ENCODE results near the gene PCSK6.
"Not testable (repeated sequence)": the region's sequence is repeated elsewhere in the genome, so short reads cannot be mapped to it uniquely, and the experiment has no call there.

Gene PCSK6

DNA sequence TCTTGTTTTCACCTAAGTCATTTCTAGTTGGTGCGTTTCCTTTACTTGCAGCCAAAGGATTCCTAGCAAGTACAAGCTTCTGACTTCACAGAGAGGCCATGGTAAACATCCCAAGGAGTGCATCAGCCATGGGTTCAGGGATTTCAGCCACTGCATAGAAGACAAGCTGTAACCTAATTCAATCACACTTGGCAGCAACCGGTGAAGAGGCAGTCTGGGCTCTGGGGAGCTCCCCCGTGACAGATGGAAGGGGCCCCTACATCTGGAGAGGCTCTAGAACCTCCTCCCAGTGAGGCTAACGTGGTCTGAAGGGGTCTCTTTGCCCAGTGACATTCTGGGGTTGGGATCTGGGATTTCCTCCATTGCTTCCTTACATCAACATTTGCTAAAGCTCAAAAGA lies 186.1 kb downstream of the PCSK6 start:
- DNase-seq, result no peak

DNA sequence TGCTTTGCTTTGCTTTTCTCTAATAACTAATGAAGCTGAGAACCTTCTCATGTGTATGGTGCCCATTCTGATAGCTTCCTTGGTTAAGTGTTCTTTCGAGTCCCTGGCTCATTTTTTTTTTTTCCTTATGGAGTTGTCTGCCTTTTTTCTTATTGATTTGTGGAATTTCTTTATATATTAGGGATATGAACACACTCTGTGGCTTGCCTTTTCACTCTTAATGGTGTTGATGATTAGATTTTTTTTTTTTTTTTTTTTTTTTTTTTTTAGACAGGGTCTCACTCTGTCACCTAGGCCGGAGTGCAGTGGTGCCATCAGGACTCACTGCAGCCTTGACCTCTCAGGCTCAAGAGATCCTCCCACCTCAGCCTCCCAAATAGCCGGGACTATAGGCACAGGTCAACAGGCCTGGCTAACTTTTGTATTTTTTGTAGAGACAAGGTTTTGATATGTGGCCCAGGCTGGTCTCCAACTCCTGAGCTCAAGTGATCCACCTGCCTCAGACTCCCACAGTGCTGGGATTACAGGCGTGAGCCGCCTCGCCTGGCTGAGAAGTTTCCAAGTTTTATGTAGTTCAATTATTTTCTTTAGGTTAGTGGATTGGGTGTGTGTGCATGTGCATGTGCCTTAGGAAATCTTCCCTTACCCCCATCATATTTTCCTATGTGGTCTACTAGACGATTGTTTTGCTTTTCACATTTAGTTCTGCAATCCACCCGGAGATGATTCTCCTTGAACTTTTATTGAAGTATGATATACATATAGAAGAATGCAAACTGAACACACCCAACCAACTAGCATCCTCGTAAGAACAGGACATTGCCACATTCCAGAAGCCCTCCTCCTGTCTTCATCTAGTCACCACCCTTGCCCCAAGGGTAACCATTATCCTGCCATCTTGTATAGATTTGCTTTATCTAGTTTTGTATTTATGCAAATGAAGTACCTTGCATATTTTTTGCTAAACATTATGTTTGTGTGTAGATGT lies 192.8 kb downstream of the PCSK6 start:
- no peak for DNase-seq

DNA sequence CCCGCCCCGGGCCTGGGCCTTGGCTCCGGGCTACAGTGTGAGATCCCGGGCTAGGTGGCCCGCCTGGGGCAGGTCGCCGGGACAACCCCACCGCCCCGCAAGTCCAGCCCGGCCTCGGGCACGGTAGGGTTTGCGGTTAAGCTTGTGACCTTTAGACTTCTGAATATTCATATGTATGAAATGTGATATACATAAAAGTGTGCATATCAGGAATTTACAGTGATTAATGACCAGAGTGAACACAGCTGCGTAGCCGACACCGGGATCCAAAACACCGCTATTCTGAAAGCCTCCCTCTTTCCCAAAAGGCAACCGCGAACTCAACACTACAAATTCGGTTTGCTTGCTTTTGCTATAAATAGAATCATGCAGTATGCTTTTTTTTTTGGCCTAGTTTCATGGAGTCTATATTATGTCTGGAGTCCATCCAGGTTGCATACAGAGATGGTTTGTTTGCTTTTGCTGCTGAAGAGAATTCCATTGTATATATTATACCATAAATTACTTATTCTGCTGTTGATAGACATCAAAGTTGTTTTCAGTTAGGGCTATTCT lies 193.8 kb downstream of the PCSK6 start:
- DNase-seq, result no peak

DNA sequence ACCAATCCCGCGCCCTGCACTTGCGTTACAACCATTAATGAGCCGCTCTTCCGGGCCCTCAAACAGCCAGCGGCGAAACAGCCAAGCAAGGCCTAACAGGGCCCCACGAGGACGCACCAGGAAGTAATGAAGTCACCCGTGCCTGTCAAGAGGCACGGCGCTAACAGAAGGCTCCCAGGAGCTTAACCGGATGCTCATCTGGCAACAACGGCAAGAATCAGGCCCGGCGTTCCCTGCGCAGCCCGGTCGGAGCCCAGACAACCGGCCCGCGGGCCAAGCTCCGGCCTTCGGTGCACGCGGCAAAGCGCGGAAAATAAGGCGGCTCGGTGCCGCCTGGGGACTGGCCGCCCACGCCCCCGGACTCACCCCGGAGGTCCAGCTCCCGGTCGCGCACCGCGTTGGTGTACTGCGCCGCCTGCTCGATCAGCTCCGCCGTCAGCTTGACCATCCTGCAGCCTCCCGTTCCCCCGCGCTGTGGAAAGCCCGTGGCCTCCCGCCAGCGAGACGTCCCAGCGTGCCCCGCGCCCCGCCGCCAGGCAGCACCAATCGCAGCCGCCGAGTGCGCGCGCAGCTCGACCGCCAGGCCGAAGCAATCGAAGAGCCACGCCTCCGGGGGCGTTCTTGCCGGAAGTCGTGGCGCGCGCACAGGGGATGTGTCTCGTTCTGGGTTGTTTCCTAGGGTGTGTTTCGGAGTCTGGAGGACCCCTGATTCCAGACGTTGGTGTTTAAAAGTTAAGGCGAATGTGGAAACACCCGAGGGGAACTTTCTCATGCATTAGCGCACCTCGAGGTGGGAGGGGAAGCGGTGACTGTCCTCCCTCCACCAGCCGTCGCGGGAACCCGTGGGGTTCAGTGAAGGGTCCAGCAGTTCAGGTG lies 194.5 kb downstream of the PCSK6 start, which contains the start of gene SNRPA1:
SNRPA1 (minus strand) TSS at position 518 of the 876 bp plus-strand sequence; CDS start at position 448, 70 bp downstream.
- DNase-seq, result peak; percentile 90

- DNase-seq, result peak; percentile 55
Measured at GRCh38 chr15:101293122-101293521, 196.4 kb downstream of the PCSK6 start.

DNA sequence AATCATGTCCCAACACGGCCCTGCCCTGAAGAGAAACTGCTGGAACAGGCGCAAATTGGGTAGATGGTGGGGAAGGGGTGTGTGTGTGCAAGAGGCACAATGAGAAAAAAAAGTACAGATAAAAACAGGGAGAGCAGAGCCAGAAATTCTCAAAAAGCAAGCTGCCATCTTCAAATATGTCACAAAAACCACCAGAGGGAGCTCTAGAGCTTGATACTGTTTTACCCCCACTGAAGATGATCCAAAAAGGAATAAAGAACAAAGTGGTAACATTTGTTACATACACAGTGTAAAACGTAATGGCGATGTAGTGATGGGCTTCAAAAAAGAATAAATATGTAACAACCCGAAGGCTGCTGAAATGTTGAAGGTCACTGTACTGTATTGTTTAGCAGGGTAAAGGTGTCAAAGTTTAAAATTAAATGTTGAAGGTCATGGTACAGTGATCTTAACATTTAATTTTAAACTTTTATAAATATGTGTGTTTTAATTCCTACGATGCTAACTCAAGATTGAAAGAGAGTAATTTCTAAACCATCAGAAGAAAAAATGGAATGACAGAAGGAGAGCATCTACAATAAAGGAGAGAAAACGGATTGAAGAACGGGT lies 200.5 kb downstream of the PCSK6 start:
- peak; percentile 19 for DNase-seq

DNA sequence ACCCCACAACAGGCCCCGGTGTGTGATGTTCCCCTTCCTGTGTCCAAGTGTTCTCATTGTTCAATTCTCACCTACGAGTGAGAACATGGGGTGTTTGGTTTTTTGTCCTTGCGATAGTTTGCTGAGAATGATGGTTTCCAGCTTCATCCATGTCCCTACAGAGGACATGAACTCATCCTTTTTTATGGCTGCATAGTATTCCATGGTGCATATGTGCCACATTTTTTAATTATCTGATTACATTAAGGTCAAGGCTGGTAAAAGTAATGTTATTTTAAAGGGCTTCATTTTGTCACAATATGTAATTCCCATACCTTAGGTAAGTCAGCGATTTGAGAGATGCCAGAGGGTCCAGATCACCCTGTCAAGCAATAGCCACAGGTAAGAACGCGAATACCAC lies 202.2 kb downstream of the PCSK6 start:
- not testable (repeated sequence) for DNase-seq

DNA sequence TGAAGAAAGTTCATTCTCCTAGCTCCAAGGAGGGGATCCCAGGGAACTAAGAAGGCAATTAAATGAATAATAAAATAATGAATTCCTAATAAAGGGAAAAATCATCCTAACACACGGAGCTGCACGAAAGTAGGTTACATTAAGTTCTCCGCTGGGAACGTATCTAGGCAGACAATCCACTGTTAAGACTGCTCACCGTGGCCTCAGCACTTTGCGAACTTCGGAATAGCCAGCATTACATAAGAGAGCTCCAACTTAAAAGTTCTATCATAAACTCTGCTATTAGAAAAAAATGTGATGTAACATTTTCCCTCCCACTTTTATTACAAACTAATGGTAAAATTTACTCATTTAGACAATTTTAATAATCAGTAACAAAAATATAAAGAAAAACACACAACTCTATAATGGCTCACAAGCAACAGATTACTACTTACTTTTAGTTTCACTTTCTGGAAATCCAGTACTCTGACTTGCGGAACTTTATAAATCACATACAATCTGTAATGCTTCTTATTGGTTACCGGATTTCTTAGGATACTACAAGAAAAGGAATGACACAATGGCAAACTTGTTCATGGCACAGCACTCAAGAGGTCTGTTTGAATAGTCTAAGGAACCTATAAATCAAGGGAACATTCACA lies 202.9 kb downstream of the PCSK6 start:
- DNase-seq, result no peak

DNA sequence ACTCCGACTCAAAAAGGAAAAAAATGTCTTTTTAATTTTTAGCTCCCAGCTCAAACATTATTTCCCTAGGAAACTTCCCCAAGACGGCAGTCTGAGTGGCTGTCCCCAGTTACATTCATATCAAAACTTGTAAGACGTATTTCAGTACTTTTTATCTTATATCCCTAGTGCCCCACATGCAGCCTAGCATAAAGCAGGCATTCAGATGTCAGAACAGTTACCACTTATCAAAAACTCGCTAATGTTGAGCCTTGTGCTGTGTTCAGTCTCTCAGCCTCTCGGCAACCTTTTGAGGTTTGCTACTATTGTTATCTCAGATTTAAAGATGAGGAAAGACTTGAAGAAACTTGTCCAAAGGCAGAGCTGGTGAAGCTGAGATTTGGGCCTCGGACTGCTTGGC lies 205.6 kb downstream of the PCSK6 start:
- DNase-seq, result no peak

GRCh38 chr15:101280007-101280406 lies 209.5 kb downstream of the PCSK6 start:
- no peak for DNase-seq

GRCh38 chr15:101277943-101278564 lies 211.5 kb downstream of the PCSK6 start:
- DNase-seq, result no peak

GRCh38 chr15:101277038-101277822 lies 212.3 kb downstream of the PCSK6 start, which contains the start of gene SELENOS:
Gene SELENOS (minus strand): TSS chr15:101277485. CDS start chr15:101277417, 68 bp downstream.
- DNase-seq, result peak; percentile 42

GRCh38 chr15:101276501-101277037 lies 212.9 kb downstream of the PCSK6 start:
- no peak for DNase-seq

DNA sequence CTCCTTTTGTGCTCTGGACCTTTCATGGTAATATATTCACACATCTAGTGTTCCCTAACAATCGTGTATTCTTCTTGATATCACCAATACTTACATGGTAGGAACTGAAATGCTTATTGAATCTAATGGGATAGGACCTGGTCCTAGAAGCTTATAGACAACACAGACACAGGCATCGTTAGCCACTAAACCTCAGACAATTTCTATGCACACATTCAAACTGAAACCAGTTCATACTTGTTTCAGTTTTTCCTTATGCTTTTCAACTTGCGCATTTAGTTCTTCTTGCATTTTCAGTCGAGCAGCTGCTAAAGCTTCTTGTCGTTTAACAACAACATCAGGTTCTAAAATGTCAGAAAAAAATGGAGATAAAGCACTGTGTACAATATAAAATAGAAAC lies 214.5 kb downstream of the PCSK6 start:
- DNase-seq, result no peak

DNA sequence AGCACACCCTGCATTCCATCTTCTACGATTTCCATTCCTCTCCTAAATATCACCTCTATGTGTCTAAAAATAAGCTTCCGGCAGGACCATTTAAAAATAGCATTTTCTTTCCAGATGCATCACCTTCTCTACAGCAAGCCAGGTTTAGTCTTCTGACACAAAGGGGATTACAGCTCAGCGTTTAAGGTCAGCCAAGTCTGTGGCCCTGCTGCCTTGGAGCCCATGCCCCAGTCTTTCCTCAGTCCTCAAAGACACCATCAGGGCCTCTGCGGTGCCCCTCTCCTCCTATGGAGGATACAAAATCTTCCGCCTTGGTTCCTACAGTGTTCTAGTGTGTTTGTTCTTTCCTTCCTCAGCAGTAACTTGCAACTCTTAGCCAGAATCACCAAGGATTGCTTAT lies 216.0 kb downstream of the PCSK6 start:
- no peak for DNase-seq

GRCh38 chr15:101272584-101272983 lies 216.9 kb downstream of the PCSK6 start:
- no peak for DNase-seq

- DNase-seq, result no peak
Measured at GRCh38 chr15:101269479-101270223, 219.9 kb downstream of the PCSK6 start.

GRCh38 chr15:101267320-101268104 lies 222.0 kb downstream of the PCSK6 start:
- DNase-seq, result no peak

DNA sequence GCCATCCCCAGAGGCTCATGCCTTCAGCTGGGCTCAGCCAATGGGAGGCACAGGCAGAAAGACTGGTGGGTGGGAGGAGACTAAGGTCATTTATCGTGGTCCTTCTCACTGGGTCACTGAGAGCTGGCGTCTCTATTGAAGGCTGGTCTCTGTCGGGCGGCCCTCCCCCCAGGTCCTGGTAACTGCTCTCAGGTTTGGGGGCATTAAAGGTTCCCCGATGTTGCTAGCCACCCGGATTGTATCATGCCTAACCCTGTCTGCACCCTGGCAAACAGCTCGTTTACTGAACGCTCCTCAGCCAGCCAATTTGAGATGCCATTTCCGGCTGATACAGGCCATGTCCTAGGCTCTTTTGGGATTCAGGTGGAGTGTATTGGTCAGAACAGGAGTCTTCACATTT lies 222.7 kb downstream of the PCSK6 start:
- DNase-seq, result no peak

Measured in NCI-H187 treated with DMSO at 0.1 percent for 48 hours (cell line).